ENCODE data around the gene DPM1.

The DPM1 gene

DNA sequence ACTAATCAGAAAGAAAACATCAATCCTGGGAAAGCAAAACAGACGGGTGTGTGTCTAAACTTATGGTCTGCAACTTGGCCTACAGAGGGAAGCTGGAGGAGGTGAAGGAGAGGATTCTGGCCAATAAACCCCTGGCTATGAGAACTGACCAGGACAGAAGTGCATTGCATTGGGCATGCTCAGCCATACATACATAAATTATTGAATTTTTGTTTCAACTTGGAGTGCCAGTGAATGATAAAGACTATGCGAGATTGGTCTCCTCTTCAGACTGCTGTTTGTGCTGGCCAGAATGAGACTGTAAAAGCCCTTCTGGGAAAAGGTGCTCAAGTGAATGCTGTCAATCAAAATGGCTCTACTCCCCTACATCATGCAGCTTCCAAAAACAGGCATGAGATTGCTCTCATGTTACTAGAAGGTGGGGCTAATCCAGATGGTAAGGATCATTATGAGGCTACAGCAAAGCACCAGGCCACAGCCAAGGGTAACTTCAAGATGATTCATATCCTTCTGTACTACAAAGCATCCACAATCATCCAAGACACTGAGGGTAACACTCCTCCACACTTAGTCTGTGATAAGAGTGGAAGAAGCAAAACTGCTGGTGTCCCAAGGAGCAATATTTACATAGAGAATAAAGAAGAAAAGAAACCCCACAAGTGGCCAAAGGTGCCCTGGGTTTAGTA, 44.5 kb downstream of the DPM1 start:
- Histone ChIP-seq H3K27ac (no peak overlapping the region), H3K4me1 (ENCODE audit: control insufficient read depth in 1 of 2, insufficient read depth in 1 of 2, low read depth in 1 of 2, low read length in 1 of 2) (no peaks in the 10 kb centered on the region)

DNA sequence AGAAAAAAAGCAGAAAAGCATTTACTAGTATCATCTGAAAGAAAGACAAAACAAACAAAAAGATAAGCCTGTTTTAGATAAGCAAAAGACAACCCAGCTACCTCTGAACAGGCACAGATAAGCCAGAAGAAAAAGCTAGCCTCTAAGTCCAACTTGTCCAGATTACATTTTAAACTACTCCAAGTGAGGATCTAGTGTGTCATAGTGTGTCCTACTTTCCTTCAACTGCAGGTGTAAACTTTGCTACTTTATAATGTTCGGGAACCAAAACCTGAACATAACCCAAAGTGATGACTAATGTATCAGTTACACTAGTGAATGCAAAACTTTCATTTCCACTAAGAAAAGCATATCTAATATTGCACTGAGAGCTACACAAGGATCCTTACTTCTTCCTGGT, 46.6 kb downstream of the DPM1 start:
- Histone ChIP-seq H3K36me3 (peaks cover 4% of the 10 kb centered on the region), H3K4me1 (ENCODE audit: control insufficient read depth in 1 of 2, insufficient read depth in 1 of 2, low read depth in 1 of 2, low read length in 1 of 2) (no peaks in the 10 kb centered on the region)

More for the DNA sequence above, 44.5 kb downstream of the DPM1 start:
- Histone ChIP-seq H3K36me3 (no peaks in the 10 kb centered on the region), H3K4me3 (ENCODE audit: low read depth in 1 of 2, low read length in 1 of 2) (no peak overlapping the region), H3K27me3 (no peaks in the 10 kb centered on the region), H3K9me3 (no peaks in the 10 kb centered on the region)
- TF ChIP-seq, protein P1, sequence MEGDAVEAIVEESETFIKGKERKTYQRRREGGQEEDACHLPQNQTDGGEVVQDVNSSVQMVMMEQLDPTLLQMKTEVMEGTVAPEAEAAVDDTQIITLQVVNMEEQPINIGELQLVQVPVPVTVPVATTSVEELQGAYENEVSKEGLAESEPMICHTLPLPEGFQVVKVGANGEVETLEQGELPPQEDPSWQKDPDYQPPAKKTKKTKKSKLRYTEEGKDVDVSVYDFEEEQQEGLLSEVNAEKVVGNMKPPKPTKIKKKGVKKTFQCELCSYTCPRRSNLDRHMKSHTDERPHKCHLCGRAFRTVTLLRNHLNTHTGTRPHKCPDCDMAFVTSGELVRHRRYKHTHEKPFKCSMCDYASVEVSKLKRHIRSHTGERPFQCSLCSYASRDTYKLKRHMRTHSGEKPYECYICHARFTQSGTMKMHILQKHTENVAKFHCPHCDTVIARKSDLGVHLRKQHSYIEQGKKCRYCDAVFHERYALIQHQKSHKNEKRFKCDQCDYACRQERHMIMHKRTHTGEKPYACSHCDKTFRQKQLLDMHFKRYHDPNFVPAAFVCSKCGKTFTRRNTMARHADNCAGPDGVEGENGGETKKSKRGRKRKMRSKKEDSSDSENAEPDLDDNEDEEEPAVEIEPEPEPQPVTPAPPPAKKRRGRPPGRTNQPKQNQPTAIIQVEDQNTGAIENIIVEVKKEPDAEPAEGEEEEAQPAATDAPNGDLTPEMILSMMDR (IDR thresholded peaks at IDR 0.05) = no peak

DNA sequence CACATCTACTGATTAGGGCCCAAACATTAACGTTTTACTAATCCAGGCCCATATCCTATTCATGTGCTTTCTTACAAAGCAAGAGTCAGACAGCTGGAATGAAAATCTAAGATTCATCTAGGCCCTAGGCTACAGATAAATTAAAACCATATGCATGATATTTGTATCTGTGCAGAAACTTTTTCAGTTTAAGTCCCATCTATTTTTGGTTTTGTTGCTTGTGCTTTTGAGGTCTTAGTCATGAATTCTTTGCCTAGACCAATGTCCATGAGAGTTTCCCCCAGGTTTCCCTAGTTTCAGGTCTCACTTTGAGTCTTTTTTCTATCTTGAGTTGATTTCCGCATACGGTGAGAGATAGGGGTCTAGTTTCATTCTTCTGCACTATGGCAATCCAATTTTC, 47.3 kb downstream of the DPM1 start:
- Histone ChIP-seq H3K4me3 (ENCODE audit: low read depth in 1 of 2, low read length in 1 of 2) (no peak overlapping the region), H3K27ac (no peak overlapping the region), H3K9me3 (no peaks in the 10 kb centered on the region), H3K4me1 (ENCODE audit: control insufficient read depth in 1 of 2, insufficient read depth in 1 of 2, low read depth in 1 of 2, low read length in 1 of 2) (no peaks in the 10 kb centered on the region), H3K27me3 (no peaks in the 10 kb centered on the region), H3K36me3 (peaks cover 4% of the 10 kb centered on the region)
- TF ChIP-seq, protein P1 (IDR thresholded peaks at IDR 0.05) = no peak

More for the DNA sequence above, 46.6 kb downstream of the DPM1 start:
- TF ChIP-seq, protein P1 (IDR thresholded peaks at IDR 0.05) = no peak
- no peaks in the 10 kb centered on the region for H3K9me3 ChIP-seq
- H3K4me3 ChIP-seq (ENCODE audit: low read depth in 1 of 2, low read length in 1 of 2) = no peak overlapping the region
- no peak overlapping the region for H3K27ac ChIP-seq
- no peaks in the 10 kb centered on the region for H3K27me3 ChIP-seq

DNA sequence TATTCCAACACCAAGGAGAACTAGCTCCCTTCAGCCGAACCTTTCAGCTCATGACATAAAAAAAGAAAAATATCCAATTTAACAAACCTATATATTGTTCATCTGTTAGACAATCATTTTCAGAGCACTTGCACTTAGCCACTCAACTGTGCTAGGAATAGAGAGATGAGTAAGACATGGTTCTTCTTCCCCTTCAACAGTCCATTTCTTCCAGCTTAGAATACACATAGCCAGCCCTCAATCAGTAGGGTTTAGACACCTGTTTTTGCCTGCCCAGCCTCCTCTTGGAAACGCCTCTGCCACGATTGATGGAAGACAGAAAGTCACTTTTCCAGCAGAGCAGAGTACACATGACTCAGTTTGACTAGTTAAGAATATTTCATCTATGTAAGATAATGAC, 48.9 kb downstream of the DPM1 start:
- TF ChIP-seq, protein P1 (IDR thresholded peaks at IDR 0.05) = no peak

DNA sequence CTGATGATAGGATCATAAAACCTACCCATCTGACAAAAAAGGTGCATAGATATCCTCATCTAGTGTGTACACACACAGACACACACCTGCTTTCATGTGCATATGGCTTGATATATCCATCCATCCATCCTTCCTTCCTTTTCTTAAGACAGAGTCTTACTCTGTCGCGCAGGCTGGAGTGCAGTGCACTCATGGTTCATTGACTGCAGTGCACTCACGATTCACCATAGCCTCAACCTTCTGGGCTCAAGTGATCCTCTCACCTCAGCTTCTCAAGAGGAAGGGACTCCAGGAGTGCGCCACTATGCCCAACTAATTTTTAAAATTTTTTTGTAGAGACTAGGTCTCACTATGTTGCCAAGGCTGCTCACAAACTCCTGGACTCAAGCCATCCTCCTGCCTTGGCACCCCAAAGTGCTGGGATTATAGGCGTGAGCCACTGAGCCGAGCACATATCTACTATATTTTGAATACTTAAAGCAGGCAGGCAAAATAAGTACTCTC, 54.2 kb downstream of the DPM1 start:
- no peaks in the 10 kb centered on the region for H3K27me3 ChIP-seq
- H3K9me3 ChIP-seq = no peaks in the 10 kb centered on the region
- no peak overlapping the region for H3K4me3 ChIP-seq (ENCODE audit: low read depth in 1 of 2, low read length in 1 of 2)
- TF ChIP-seq, protein P1 (IDR thresholded peaks at IDR 0.05) = no peak
- H3K4me1 ChIP-seq (ENCODE audit: control insufficient read depth in 1 of 2, insufficient read depth in 1 of 2, low read depth in 1 of 2, low read length in 1 of 2) = no peaks in the 10 kb centered on the region
- no peak overlapping the region for H3K27ac ChIP-seq
- H3K36me3 ChIP-seq = peaks cover 41% of the 10 kb centered on the region

More for the DNA sequence above, 48.9 kb downstream of the DPM1 start:
- H3K9me3 ChIP-seq = no peaks in the 10 kb centered on the region
- H3K4me3 ChIP-seq (ENCODE audit: low read depth in 1 of 2, low read length in 1 of 2) = no peak overlapping the region
- no peak overlapping the region for H3K27ac ChIP-seq
- H3K27me3 ChIP-seq = no peaks in the 10 kb centered on the region
- peaks cover 4% of the 10 kb centered on the region for H3K36me3 ChIP-seq
- H3K4me1 ChIP-seq (ENCODE audit: control insufficient read depth in 1 of 2, insufficient read depth in 1 of 2, low read depth in 1 of 2, low read length in 1 of 2) = no peaks in the 10 kb centered on the region

Measured in neutrophil (primary cell).